Ishikawa (cell line): ENCODE measurements around the gene KIAA1217.

Experiments
- CEBPB ChIP-seq: IDR thresholded peaks from 2 replicates; pipeline ENCODE4 v1.6.1; 2012
- EGR1 ChIP-seq: IDR thresholded peaks from 2 replicates; pipeline ENCODE4 v1.6.1; 2012
- EP300 ChIP-seq: IDR thresholded peaks from 2 replicates; pipeline ENCODE4 v1.6.1; 2012; ENCODE audit warnings: borderline replicate concordance
- FOXM1 ChIP-seq: IDR thresholded peaks from 2 replicates; pipeline ENCODE4 v1.6.1; 2012; ENCODE audit warnings: low read depth, borderline replicate concordance
- NFIC ChIP-seq: IDR thresholded peaks from 2 replicates; pipeline ENCODE4 v1.6.1; 2012
- RAD21 ChIP-seq: IDR thresholded peaks from 2 replicates; pipeline ENCODE4 v1.6.1; 2012; ENCODE audit warnings: low read depth
- REST ChIP-seq: IDR thresholded peaks from 2 replicates; pipeline ENCODE4 v1.6.1; 2012; ENCODE audit warnings: low read depth, mild to moderate bottlenecking
- TAF1 ChIP-seq: IDR thresholded peaks from 2 replicates; pipeline ENCODE4 v1.6.1; 2012; ENCODE audit warnings: low read depth, mild to moderate bottlenecking
- TCF12 ChIP-seq: IDR thresholded peaks from 2 replicates; pipeline ENCODE4 v1.6.1; 2012; ENCODE audit warnings: low read depth
- TEAD4 ChIP-seq: IDR thresholded peaks from 2 replicates; pipeline ENCODE4 v1.6.1; 2012
- YY1 ChIP-seq: IDR thresholded peaks from 2 replicates; pipeline ENCODE4 v1.6.1; 2012; ENCODE audit warnings: low read depth
- ZBTB7A ChIP-seq: IDR thresholded peaks from 2 replicates; pipeline ENCODE4 v1.6.1; 2012; ENCODE audit warnings: low read depth

DNA sequence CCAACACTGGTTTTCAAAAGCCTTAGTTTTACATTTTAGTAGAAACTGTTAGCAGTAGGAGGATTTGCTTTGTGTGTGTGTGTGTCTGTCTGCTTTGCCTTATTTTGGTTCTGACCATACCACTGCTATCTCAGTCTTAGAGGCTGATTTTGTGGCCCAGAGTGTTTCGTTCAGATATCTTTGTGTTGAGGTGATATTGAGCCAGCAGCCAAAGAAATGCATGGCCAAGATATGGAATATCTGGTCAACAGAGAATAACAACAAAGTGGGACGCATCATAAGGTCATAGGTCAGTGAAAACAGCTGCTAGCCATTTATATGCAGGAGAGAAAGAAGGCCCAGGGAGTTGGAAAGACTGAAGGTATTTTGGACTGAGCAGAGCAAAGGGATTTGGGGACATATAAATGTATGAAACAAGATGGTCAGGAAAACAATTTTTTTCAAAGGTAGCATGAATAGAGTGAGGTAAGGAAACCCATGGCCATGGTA lies 47.7 kb downstream of the KIAA1217 start:
- TF ChIP-seq TAF1: no peak
- TF ChIP-seq YY1: no peak
- no peak for TF ChIP-seq REST
- no peak for TF ChIP-seq RAD21
- no peak for TF ChIP-seq TEAD4
- no peak for TF ChIP-seq EGR1
- TF ChIP-seq TCF12: no peak
- no peak for TF ChIP-seq NFIC
- TF ChIP-seq FOXM1: no peak
- no peak for TF ChIP-seq CEBPB
- TF ChIP-seq ZBTB7A: no peak
- no peak for TF ChIP-seq EP300
